Fibroblast of gingiva (primary cell): ENCODE measurements around the gene EGLN3.
"Not testable (repeated sequence)": the region's sequence is repeated elsewhere in the genome, so short reads cannot be mapped to it uniquely, and the experiment has no call there.

Experiments used
- DNase-seq: peaks from one replicate; pipeline ENCODE4 v3.0.0-alpha.2; 2011; ENCODE audit warnings: low read depth

Gene EGLN3

GRCh38 chr14:33934938-33935337, 15.9 kb downstream of the EGLN3 start:
- no peak for DNase-seq

- DNase-seq, result no peak
Measured at GRCh38 chr14:33934043-33934750, 16.7 kb downstream of the EGLN3 start.

GRCh38 chr14:33933386-33933933, 17.4 kb downstream of the EGLN3 start:
- no peak for DNase-seq

- DNase-seq, result no peak
Measured at GRCh38 chr14:33932576-33933345, 18.1 kb downstream of the EGLN3 start.

GRCh38 chr14:33932033-33932432, 18.8 kb downstream of the EGLN3 start:
- DNase-seq, result no peak

GRCh38 chr14:33931461-33931860, 19.4 kb downstream of the EGLN3 start:
- DNase-seq, result no peak

GRCh38 chr14:33930439-33930838, 20.4 kb downstream of the EGLN3 start:
- no peak for DNase-seq

GRCh38 chr14:33929799-33930408, 21.0 kb downstream of the EGLN3 start:
- no peak for DNase-seq

- DNase-seq, result no peak
Measured at GRCh38 chr14:33928895-33929294, 22.0 kb downstream of the EGLN3 start.

GRCh38 chr14:33927944-33928343, 22.9 kb downstream of the EGLN3 start:
- DNase-seq, result no peak

GRCh38 chr14:33926967-33927366, 23.9 kb downstream of the EGLN3 start:
- DNase-seq, result not testable (repeated sequence)

- no peak for DNase-seq
Measured at GRCh38 chr14:33925946-33926345, 24.9 kb downstream of the EGLN3 start.

- DNase-seq, result no peak
Measured at GRCh38 chr14:33925235-33925634, 25.6 kb downstream of the EGLN3 start.

- no peak for DNase-seq
Measured at GRCh38 chr14:33924566-33925100, 26.2 kb downstream of the EGLN3 start.

- DNase-seq, result no peak
Measured at GRCh38 chr14:33922125-33922524, 28.7 kb downstream of the EGLN3 start.

- no peak for DNase-seq
Measured at GRCh38 chr14:33918256-33918655, 32.6 kb downstream of the EGLN3 start.

- no peak for DNase-seq
Measured at GRCh38 chr14:33917661-33918060, 33.2 kb downstream of the EGLN3 start.

GRCh38 chr14:33916663-33917565, 34.0 kb downstream of the EGLN3 start:
- no peak for DNase-seq

GRCh38 chr14:33915682-33916081, 35.2 kb downstream of the EGLN3 start:
- no peak for DNase-seq

- no peak for DNase-seq
Measured at GRCh38 chr14:33914676-33915516, 36.0 kb downstream of the EGLN3 start.

- DNase-seq, result no peak
Measured at GRCh38 chr14:33911046-33911445, 39.8 kb downstream of the EGLN3 start.
